ENCODE data around the gene RABGGTA. TPM values are rescaled to one million over a fixed set of nuclear protein-coding genes. Genes with fewer than 3 reads are reported as not detected.
"Not testable (repeated sequence)": the region's sequence is repeated elsewhere in the genome, so short reads cannot be mapped to it uniquely, and the experiment has no call there.

The RABGGTA gene
- total RNA-seq, 1 donor from 2014 or later: 15.8 TPM

DNA sequence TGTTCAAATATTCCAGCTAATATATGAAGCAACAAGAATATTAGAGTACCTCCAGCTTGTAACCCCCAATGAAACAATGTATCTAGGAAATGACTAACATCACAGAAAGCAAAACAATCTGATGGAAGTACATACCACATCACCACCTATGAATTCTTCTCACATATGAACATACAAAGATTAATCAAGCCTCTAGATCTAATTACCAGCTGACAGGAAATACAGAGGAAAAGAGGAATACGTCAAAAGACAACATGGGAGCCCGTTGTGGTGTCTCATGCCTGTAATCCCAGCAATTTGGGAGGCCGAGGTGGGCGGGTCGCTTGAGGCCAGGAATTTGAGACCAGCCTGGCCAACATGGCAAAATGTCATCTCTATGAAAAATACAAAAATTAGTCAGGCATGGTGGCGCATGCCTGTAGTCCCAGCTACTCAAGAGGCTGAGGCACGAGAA lies 46.8 kb downstream of the RABGGTA start:
- DNase-seq (ENCODE audit: low spot score) (peak; percentile 1), ATAC-seq (no peak)

DNA sequence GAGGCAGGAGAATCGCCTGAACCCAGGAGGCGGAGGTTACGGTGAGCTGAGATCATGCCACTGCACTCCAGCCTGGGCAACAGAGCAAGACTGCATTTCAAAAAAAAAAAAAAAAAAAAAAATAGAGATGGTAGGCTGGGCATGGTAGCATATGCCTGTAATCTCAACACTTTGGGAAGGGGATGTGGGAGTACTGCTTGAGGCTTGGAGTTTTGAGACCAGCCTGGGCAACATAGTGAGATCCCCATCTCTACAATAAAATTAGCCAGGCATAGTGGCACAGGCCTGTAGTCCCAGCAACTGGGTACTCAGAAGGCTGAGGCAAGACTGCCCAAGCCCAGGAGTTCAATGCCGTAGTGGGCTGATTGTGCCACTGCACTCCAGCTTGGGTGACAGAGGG lies 48.4 kb downstream of the RABGGTA start:
- peak; percentile 8 for DNase-seq (ENCODE audit: low spot score)
- not testable (repeated sequence) for ATAC-seq

DNA sequence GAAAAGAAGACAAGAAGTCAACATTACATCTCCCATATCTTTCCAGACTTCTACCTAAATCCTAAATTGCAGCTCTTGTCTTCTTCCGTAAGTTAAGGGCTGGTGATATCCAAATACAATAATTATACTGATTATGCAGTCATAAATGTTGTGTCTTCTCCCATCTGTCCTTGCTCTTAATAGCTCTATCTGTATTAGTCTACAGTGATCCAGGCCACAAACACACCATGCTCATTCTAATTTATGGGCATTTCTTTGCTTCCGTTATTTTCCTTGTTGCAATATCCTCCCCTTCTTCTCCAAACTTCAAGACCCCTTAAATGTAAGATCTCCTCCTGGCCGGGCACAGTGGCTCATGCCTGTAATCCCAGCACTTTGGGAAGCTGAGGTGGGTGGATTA lies 51.9 kb downstream of the RABGGTA start:
- no peak for ATAC-seq
- peak; percentile 14 for DNase-seq (ENCODE audit: low spot score)

GRCh38 chr14:24219080-24219479 lies 52.3 kb downstream of the RABGGTA start:
- ATAC-seq (no peak), DNase-seq (ENCODE audit: low spot score) (no peak)

DNA sequence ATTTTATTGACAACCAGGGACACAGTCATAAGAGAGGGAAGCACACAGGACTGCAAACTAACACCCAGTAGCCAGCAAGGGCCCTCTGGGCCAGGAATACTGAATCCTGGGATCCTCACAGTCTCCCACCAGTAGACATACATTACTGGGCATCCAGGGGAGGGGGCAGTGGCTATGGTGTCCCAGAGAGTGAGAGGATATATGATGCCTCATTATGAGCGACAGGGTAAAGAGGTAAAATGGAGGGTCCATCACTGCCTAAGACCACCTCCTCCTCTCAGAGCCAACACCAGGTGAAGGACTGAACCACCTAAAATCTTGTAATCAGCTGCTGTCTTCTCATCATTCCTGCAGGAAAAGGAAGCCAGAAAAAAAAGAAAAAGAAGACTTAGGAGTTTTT lies 54.5 kb downstream of the RABGGTA start:
- not testable (repeated sequence) for ATAC-seq
- peak; percentile 7 for DNase-seq (ENCODE audit: low spot score)

DNA sequence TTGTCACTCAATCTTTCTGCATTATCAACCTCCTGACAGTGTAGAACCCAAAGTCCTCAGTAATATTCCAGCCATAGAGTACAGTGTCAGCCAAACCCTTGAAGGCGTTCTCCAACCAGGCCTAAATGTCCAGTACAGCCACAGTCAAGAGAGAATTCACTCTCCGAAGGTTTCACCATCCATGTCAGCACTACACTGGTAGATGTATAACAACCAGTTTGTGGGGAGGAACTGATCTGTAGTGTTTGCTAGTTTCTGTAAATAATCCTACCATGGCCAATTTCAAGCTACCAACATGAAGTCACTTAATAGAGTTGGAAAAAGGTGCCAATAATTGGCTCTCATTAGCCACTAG lies 55.1 kb downstream of the RABGGTA start:
- ATAC-seq (no peak), DNase-seq (ENCODE audit: low spot score) (no peak)

Other genes with a start within 250 kb of the RABGGTA start
- 2.0 TPM for gene CARMIL3, start 219.6 kb downstream of the RABGGTA start, total RNA-seq
- 0.40 TPM for gene CPNE6, start 200.0 kb downstream of the RABGGTA start, total RNA-seq
- gene PCK2, start 177.3 kb downstream of the RABGGTA start, total RNA-seq: 590 TPM
- 212 TPM for gene DCAF11, start 156.8 kb downstream of the RABGGTA start, total RNA-seq
- gene NRL, start 156.6 kb downstream of the RABGGTA start, total RNA-seq: 3.5 TPM
- 34.9 TPM for gene FITM1, start 140.9 kb downstream of the RABGGTA start, total RNA-seq
- gene PSME1, start 135.4 kb downstream of the RABGGTA start, total RNA-seq: 98.1 TPM
- gene EMC9, start 130.0 kb downstream of the RABGGTA start, total RNA-seq: 24.2 TPM
- gene PSME2, start 125.0 kb downstream of the RABGGTA start, total RNA-seq: 124 TPM
- gene RNF31, start 124.1 kb downstream of the RABGGTA start, total RNA-seq: 28.6 TPM
- gene IRF9, start 110.3 kb downstream of the RABGGTA start, total RNA-seq: 25.1 TPM
- gene REC8, start 99.5 kb downstream of the RABGGTA start, total RNA-seq: 2.6 TPM
- gene IPO4, start 82.8 kb downstream of the RABGGTA start, total RNA-seq: 20.2 TPM
- gene TM9SF1, start 76.2 kb downstream of the RABGGTA start, total RNA-seq: 47.1 TPM
- gene TSSK4, start 65.9 kb downstream of the RABGGTA start, total RNA-seq: 0.35 TPM
- gene CHMP4A, start 58.1 kb downstream of the RABGGTA start, total RNA-seq: 14.4 TPM
- 5.0 TPM for gene MDP1, start 55.5 kb downstream of the RABGGTA start, total RNA-seq
- 66.7 TPM for gene NEDD8, start 39.2 kb downstream of the RABGGTA start, total RNA-seq
- gene GMPR2, start 38.7 kb downstream of the RABGGTA start, total RNA-seq: 30.3 TPM
- gene TINF2, start 29.0 kb downstream of the RABGGTA start, total RNA-seq: 24.2 TPM
- gene TGM1, start 8.4 kb downstream of the RABGGTA start, total RNA-seq: 1.8 TPM
- gene DHRS1, start 28.2 kb upstream of the RABGGTA start, total RNA-seq: 91.0 TPM
- gene NOP9, start 28.3 kb upstream of the RABGGTA start, total RNA-seq: 17.2 TPM
- gene CIDEB, start 36.4 kb upstream of the RABGGTA start, total RNA-seq: 216 TPM
- gene LTB4R2, start 38.5 kb upstream of the RABGGTA start, total RNA-seq: 6.9 TPM
- 7.2 TPM for gene LTB4R, start 39.9 kb upstream of the RABGGTA start, total RNA-seq
- 5.5 TPM for gene ADCY4, start 63.5 kb upstream of the RABGGTA start, total RNA-seq
- 0.68 TPM for gene RIPK3, start 68.4 kb upstream of the RABGGTA start, total RNA-seq
- gene NFATC4, start 96.6 kb upstream of the RABGGTA start, total RNA-seq: 1.4 TPM
- gene NYNRIN, start 127.4 kb upstream of the RABGGTA start, total RNA-seq: 2.3 TPM
- gene CBLN3, start 158.1 kb upstream of the RABGGTA start, total RNA-seq: 1.4 TPM
- 29.3 TPM for gene KHNYN, start 158.4 kb upstream of the RABGGTA start, total RNA-seq
- 32.4 TPM for gene SDR39U1, start 171.2 kb upstream of the RABGGTA start, total RNA-seq
- gene CMA1, start 236.7 kb upstream of the RABGGTA start, total RNA-seq: not detected